Activated CD8-positive, alpha-beta memory T cell treated with anti-CD3 and anti-CD28 coated beads, Interleukin-2, amount 50 U/mL, for 24 hours (primary cell): ENCODE results near the gene CLEC11A.

Experiments
- DNase-seq: peaks from one replicate; pipeline ENCODE4 v3.0.0-alpha.2; 2020; ENCODE audit errors: extremely low read depth

CLEC11A gene

GRCh38 chr19:50705422-50706019 is 17.6 kb upstream of the CLEC11A start:
- no peak for DNase-seq

- no peak for DNase-seq
Measured at GRCh38 chr19:50706387-50706786, 16.8 kb upstream of the CLEC11A start.

GRCh38 chr19:50708179-50708879 is 14.8 kb upstream of the CLEC11A start:
- DNase-seq = no peak

GRCh38 chr19:50710094-50710493 is 13.1 kb upstream of the CLEC11A start:
- no peak for DNase-seq

- DNase-seq = no peak
Measured at GRCh38 chr19:50710612-50711011, 12.6 kb upstream of the CLEC11A start.

- DNase-seq = no peak
Measured at GRCh38 chr19:50711196-50711595, 12.0 kb upstream of the CLEC11A start.

- DNase-seq = no peak
Measured at GRCh38 chr19:50711805-50712204, 11.4 kb upstream of the CLEC11A start.

- no peak for DNase-seq
Measured at GRCh38 chr19:50712833-50713232, 10.3 kb upstream of the CLEC11A start.

- no peak for DNase-seq
Measured at GRCh38 chr19:50713556-50714236, 9.5 kb upstream of the CLEC11A start.

- DNase-seq = no peak
Measured at GRCh38 chr19:50716178-50717025, 6.8 kb upstream of the CLEC11A start.

GRCh38 chr19:50717026-50717723 is 6.0 kb upstream of the CLEC11A start:
- DNase-seq = no peak

- DNase-seq = no peak
Measured at GRCh38 chr19:50717891-50718254, 5.3 kb upstream of the CLEC11A start.

GRCh38 chr19:50718255-50719118 is 4.7 kb upstream of the CLEC11A start:
- DNase-seq = no peak

GRCh38 chr19:50719119-50719435 is 4.1 kb upstream of the CLEC11A start:
- no peak for DNase-seq

- no peak for DNase-seq
Measured at GRCh38 chr19:50719566-50719965, 3.6 kb upstream of the CLEC11A start, which contains the start of gene SHANK1. TSS of gene SHANK1 (minus strand) at chr19:50719802. CDS start at chr19:50716919, 2,883 bp downstream.

- no peak for DNase-seq
Measured at GRCh38 chr19:50720181-50720920, 2.8 kb upstream of the CLEC11A start.

GRCh38 chr19:50720921-50721381 is 2.2 kb upstream of the CLEC11A start:
- no peak for DNase-seq

- DNase-seq = no peak
Measured at GRCh38 chr19:50721441-50722137, 1.6 kb upstream of the CLEC11A start.
